GM18498 (cell line): ENCODE results near the gene MGA.

ENCODE experiments used
- ATAC-seq: cut with Tn5 transposase; IDR thresholded peaks from one replicate; pipeline ENCODE4 v1.9.1; 2021; ENCODE audit warnings: mild to moderate bottlenecking, moderate library complexity; ENCODE audit not compliant: unreplicated experiment

MGA gene

GRCh38 chr15:41804916-41805666 lies 144.9 kb downstream of the MGA start:
- ATAC-seq = no peak

- ATAC-seq = no peak
Observed at GRCh38 chr15:41805711-41806110, 145.5 kb downstream of the MGA start.

GRCh38 chr15:41806291-41807181 lies 146.3 kb downstream of the MGA start:
- ATAC-seq = no peak

DNA sequence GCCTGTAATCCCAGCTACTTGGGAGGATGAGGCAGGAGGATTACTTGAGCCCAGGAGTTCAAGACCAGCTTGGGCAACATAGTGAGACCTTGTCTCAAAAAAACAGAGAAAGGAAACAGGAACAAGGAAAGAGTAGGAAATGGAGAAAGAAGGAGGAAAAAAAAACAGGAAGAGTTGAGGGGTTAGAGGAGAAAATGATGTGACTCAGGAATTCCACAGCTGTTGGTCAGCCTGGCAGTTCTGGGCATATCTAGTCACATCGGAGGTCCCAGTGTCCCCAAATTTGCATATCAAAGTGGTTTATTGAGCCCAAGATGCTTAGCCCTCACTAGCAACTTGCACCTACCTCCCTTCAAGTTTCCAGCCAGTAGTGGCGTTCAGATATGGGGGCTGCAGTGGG lies 148.9 kb downstream of the MGA start:
- ATAC-seq = no peak

- ATAC-seq = no peak
Observed at GRCh38 chr15:41809526-41810220, 149.5 kb downstream of the MGA start.

- no peak for ATAC-seq
Observed at GRCh38 chr15:41810651-41811431, 150.6 kb downstream of the MGA start.

GRCh38 chr15:41811432-41812195 lies 151.4 kb downstream of the MGA start:
- no peak for ATAC-seq

DNA sequence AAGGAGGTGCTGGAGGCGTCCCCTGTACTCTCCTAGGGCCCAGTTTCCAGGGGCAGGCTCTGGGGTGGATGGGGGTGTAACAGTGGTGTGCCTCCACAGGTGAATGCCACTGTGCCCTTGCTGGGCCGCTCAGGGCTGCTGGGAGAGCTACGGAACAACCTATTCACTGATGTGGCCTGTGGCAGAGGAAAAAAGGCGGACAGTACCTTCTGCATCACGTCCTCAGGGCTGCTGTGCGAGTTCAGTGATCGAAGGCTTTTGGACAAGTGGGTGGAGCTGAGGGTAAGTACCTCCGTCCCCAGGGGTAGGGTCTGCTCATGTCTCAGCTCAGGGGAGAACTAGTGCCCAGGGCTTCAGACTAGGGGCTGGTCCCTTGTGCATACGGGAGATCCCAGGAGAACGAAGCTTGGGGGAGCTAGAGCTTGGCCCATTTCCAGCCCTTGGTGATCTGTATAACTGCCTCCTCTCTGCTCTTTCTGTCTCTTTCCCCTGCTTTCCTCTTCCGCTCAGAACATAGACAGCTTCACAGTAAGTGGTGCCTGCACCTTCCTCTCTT lies 152.7 kb downstream of the MGA start:
- ATAC-seq = no peak

DNA sequence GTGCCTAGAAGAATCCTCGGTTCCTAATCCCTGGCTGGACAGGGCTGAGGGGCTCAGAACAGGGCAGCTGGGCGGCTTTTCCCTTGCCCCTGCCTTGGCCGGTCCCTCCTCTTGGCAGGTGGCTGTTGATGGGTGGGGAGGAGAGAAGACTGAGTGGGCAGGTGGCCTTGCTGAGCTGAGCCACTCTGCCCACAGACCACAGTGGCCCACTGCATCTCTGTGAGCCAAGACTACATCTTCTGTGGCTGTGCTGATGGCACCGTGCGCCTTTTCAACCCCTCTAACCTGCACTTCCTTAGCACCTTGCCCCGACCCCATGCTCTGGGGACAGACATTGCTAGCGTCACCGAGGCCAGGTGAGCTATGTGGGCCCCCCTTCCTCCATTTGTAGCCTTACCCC lies 153.2 kb downstream of the MGA start:
- no peak for ATAC-seq

- ATAC-seq = no peak
Observed at GRCh38 chr15:41814534-41814933, 154.3 kb downstream of the MGA start.

DNA sequence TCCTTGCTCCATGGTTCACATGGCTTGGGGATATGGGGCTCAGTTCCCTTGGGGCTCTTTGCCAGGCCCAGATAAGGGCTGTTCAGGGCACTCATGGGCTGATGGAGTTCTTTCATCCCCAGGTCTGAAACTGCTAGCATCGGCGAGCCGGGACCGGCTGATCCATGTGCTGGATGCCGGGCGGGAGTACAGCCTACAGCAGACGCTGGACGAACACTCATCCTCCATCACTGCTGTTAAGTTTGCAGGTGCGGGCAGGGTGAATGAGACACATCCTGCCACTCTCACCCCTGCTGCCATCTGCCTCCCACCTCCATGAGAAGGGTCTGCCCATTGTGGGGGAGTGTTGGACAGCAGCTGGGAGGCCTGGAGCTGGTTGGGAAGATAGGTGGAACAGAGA lies 156.6 kb downstream of the MGA start:
- ATAC-seq = no peak

- no peak for ATAC-seq
Observed at GRCh38 chr15:41817327-41817726, 157.1 kb downstream of the MGA start.

GRCh38 chr15:41817781-41818180 lies 157.6 kb downstream of the MGA start:
- ATAC-seq = no peak

- ATAC-seq = no peak
Observed at GRCh38 chr15:41819455-41820050, 159.3 kb downstream of the MGA start.

GRCh38 chr15:41820791-41821423 lies 160.7 kb downstream of the MGA start:
- ATAC-seq = no peak

DNA sequence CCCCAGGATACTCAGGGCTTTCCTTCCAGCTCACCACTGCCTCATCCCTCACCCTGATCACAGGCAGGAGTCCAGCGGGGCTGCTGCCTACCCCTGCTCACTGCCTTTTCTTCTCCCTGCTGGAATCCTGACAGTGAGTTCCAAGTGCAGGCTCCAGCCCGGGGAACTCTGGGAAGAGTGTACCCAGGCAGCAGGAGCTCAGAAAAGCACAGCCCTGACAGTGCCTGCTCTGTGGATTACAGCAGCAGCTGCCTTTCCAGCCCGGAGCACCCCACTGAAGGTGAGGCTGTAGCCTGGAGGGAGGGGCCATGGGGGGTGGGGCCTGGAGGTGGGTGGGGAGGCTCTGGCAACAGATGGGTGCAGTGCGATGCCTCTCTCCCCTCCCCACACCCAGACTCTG lies 161.6 kb downstream of the MGA start:
- ATAC-seq = no peak

- no peak for ATAC-seq
Observed at GRCh38 chr15:41822471-41822870, 162.3 kb downstream of the MGA start.
